NCI-H446 (cell line): ENCODE data around the gene CRB2.

Experiments
- DNase-seq, 2 experiments: peaks; one replicate each; lab custom pipeline; 2025; lab: John Stamatoyannopoulos, UW

The CRB2 gene

DNA sequence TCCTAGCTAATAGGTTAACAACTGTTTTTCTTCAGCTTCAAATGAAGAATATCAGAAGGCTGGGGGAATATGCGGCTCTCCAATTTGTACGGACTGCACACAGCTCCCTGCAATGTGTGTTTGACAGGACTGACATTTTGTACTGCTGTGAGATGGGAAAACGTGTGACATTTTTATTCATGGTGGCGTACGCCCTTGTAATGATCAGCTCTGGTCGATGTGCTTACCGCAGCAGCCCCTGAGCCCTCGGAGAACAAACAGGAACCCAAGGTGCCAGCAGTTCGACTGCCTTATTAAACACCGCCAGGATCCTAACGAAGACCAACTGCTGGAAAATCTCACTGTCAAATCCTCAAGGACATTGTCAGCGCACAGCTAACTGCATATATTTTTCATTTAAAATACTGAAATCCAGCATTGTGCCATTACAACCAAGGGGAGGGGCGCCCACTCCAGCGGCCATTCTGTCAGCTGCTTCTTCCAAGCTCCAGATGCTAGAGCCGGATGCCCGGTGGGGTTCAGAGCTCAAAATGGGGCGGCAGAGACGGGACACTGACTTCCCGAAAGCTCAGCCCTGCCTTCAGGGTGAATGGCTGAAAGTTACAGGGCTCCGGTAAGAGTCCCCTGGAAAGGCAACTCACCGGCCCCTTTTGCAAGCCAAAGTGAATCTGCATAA, 66.8 kb downstream of the CRB2 start:
- no peak for DNase-seq

GRCh38 chr9:123423311-123423640, 67.3 kb downstream of the CRB2 start:
- DNase-seq, result no peak

DNA sequence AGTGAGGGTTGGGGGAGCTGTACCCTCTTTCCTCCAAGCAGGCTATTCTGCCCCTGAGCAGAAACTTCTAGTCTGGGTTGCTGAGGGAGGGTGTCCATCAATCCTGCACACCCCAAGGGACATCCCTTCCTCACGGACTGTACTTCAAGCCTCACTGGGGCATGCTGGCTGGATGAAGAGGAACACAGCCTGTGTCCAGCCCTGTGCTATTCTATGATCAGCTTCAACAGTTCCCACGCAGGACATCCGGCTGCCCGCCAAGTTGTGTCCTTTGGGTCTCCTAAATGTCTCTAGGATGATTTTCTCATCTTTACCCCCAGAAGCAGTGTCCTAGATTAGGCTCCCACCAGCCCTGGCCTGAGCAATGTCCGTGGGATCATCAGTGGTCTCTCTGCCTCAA, 68.1 kb downstream of the CRB2 start:
- no peak for DNase-seq

DNA sequence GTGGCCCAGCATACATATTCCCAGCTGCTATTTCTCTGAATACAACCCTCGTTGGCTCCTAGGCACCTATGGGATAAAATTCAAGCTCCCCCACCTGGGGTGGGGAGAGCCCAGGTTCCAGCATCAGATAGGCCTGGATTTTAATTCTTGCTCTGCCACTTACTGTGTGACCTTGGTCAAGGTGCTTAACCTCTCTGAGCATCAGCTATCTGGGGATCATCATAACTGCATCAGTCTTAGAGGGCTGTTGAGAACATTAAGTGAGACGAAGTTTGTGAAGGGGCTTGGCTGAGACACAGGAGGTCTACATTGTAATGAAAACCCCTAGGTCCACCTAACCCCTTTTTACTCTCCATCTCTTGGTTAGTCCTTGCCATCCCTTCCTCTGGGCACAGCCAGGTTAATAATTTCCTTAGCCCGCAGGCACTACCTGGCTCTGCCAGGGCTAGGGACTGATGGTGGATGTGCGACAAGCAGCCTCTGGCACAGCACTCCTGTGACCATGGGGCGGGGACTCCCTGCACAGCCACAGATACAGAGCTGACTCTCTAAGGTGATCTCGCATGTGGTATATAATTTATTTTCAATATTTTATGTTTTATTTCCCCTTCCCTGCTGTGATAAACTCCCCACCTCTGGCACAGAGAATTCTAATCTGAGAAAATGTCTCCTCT, 68.7 kb downstream of the CRB2 start:
- no peak for DNase-seq

GRCh38 chr9:123425261-123425821, 69.3 kb downstream of the CRB2 start:
- no peak for DNase-seq

DNA sequence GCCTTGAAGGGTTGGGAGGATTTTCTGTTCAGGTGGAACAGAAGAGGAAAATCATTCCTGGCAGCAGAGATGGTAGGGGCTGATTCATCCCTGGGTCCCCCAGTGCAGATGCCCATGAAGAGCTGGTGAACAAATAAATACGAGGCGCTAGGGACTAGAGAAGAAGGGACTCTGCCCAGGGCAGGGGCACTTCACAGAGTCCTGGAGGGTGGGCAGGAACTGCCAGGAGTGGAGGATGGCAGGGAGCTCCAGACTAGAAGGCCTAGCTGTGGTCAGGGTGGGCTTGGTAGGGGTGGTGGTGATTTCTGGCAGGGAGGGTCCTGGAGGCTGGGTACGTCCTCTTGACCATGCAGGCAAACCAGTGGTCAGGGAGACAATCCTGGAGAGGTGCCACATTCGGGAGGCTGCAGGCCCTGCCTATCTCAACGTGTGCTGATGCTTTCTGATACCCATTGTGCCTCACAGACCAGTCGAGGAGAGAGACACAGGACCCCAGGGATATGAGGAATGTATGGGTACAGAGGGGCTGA, 69.9 kb downstream of the CRB2 start:
- no peak for DNase-seq

DNA sequence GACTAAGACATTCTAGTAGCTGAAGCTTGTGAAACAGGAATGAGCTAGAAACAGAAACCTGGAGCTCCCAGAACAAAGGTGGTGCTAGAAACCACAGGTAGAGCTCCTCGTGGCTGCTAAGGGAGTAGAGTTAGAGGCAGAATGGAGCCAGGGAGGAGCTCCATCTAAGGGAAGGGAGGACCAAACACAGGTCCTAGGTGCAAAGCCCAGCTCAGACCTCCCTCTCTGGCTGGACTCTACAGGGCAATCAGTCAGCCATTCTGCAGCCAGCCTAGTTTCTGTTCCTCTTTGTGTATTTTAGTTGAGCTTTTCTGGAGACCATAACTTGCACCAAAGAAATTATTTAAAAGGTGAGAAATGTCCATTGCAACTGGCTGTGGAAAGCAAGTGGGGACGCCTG, 70.4 kb downstream of the CRB2 start:
- no peak for DNase-seq
